ENCODE results near the gene CPSF3. TPM values are rescaled to one million over a fixed set of nuclear protein-coding genes. Genes with fewer than 3 reads are reported as not detected.

The CPSF3 gene
- total and polyA plus RNA-seq, 7 experiments from 2014 or later, result 18.0 to 47.8 (median 22.2) TPM

DNA sequence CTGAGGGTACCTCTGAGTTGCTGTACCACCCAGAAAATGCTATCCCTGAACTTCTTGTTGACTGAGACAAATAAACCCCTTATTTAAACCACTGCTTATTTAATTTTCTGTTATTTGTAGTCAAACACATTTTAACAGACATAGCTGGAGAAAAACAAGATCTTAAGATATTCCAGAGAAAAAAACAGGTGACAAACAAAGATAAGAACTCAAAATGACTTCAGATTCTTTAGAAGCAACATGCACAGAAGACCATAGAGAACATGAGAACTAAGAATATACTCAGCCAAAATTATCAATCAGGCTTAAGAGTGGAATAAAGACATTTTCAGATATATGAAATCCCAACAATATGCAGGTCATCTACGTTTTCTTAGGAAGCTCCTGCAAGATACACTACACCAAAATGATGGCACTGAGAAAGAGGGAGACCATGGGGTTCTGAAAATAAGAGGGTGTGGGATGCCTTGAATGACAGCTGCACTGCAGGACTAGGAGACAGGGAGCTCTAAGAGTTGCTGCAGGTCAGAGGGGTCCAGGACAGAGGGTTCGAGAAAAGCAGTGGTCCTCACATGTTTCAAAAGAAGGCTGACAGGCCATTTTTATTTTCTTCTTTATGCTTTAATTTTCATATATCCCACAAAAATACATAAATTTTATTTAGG lies 93.8 kb downstream of the CPSF3 start:
- DNase-seq (no peak), ATAC-seq (no peak)
- ChIA-PET CTCF (no interaction called here), POLR2A (no interaction called here)
- Histone ChIP-seq H3K4me1 (ENCODE audit: control insufficient read depth in 2 of 2, insufficient read depth in 2 of 2, low read length in 2 of 2) (no peaks in the 10 kb centered on the region), H3K4me3 (ENCODE audit: low read length) (no peak overlapping the region), H3K9me3 (ENCODE audit: control insufficient read depth in 2 of 3, low read length in 3 of 3) (no peaks in the 10 kb centered on the region), H3K27me3 (ENCODE audit: control insufficient read depth in 2 of 2, insufficient read depth in 2 of 2, low read length in 2 of 2) (no peaks in the 10 kb centered on the region), H3K27ac (ENCODE audit: low read depth, low read length) (no peak overlapping the region), H3K36me3 (ENCODE audit: control insufficient read depth in 2 of 3, insufficient read depth in 3 of 3, low read length in 3 of 3) (peaks cover 0 to 60% (median 11%) of the 10 kb centered on the region in 3 experiments)
- H3K27ac Mint-ChIP-seq, result peak overlapping the region in 5 of 9 donors; percentile 10 to 52 (median 28)
- intact Hi-C loops (cut with micrococcal nuclease), result no loop called here
- H3K9me3 Mint-ChIP-seq, result peaks cover 0 to 2% (median 0%) of the 10 kb centered on the region in 11 donors
- H3K4me1 Mint-ChIP-seq, result peaks cover 0 to 4% (median 0%) of the 10 kb centered on the region in 7 donors
- peaks cover 15 to 55% (median 47%) of the 10 kb centered on the region in 5 donors for H3K36me3 Mint-ChIP-seq
- no peak overlapping the region for H3K4me3 Mint-ChIP-seq
- no peaks in the 10 kb centered on the region for H3K27me3 Mint-ChIP-seq

DNA sequence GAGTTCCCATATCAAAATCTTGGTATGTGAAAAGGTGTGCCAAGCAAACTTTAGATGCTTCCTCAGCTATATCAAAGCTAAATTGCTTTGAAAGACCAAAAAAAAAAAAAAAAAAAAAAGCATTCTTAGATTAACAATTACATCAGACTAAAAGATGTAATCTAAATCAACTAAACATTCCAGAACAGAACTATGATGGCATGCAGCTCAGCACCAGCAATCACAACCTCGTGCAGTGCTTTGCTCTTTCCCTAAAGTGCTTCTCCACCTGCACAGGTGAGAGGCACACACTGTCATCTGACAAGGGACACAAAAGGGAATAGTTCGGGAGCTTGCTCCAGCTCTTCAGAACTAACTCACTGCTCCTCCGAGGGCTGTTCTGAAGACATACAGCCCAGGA lies 94.7 kb downstream of the CPSF3 start:
- ATAC-seq, result no peak

DNA sequence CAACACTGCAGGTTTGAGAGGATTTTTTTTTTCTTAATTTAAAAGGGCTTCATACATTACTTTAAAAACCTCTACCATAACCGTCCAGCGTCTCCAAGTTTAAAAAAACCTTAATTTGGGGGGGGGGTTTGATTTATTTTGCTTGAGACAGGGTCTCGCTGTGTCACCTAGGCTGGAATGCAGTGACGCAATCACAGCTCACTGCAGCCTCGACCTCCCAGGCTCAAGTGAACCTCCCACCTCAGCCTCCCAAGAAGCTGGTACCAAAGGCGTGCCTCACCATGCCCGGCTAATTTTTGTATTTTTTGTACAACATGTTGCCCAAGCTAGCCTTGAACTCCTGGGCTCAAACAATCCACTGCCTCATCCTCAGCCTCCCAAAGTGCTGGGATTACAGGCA lies 95.3 kb downstream of the CPSF3 start:
- H3K36me3 Mint-ChIP-seq, result peaks cover 15 to 60% (median 42%) of the 10 kb centered on the region in 5 donors
- H3K27me3 Mint-ChIP-seq, result no peaks in the 10 kb centered on the region
- H3K9me3 ChIP-seq (ENCODE audit: control insufficient read depth in 2 of 3, low read length in 3 of 3), result no peaks in the 10 kb centered on the region
- DNase-seq (no peak), ATAC-seq (no peak)
- ChIA-PET POLR2A (no interaction called here), CTCF (no interaction called here)
- no peak overlapping the region for H3K27ac Mint-ChIP-seq
- no peak overlapping the region for H3K4me3 Mint-ChIP-seq
- no peak overlapping the region for H3K27ac ChIP-seq (ENCODE audit: low read depth, low read length)
- peaks cover 0 to 5% (median 0%) of the 10 kb centered on the region in 7 donors for H3K4me1 Mint-ChIP-seq
- H3K4me1 ChIP-seq (ENCODE audit: control insufficient read depth in 2 of 2, insufficient read depth in 2 of 2, low read length in 2 of 2), result no peaks in the 10 kb centered on the region
- intact Hi-C loops (cut with micrococcal nuclease), result no loop called here
- H3K36me3 ChIP-seq (ENCODE audit: control insufficient read depth in 2 of 3, insufficient read depth in 3 of 3, low read length in 3 of 3), result peaks cover 0 to 53% (median 11%) of the 10 kb centered on the region in 3 experiments
- peaks cover 0 to 2% (median 0%) of the 10 kb centered on the region in 11 donors for H3K9me3 Mint-ChIP-seq
- H3K4me3 ChIP-seq (ENCODE audit: low read length), result no peak overlapping the region
- H3K27me3 ChIP-seq (ENCODE audit: control insufficient read depth in 2 of 2, insufficient read depth in 2 of 2, low read length in 2 of 2), result no peaks in the 10 kb centered on the region

More for the DNA sequence above, 94.7 kb downstream of the CPSF3 start:
- H3K36me3 Mint-ChIP-seq, result peaks cover 15 to 59% (median 46%) of the 10 kb centered on the region in 5 donors
- H3K27ac ChIP-seq (ENCODE audit: low read depth, low read length), result no peak overlapping the region
- no peaks in the 10 kb centered on the region for H3K27me3 Mint-ChIP-seq
- no peak overlapping the region for H3K27ac Mint-ChIP-seq
- no peaks in the 10 kb centered on the region for H3K9me3 ChIP-seq (ENCODE audit: control insufficient read depth in 2 of 3, low read length in 3 of 3)
- POLR2A ChIA-PET, result no interaction called here
- no peaks in the 10 kb centered on the region for H3K27me3 ChIP-seq (ENCODE audit: control insufficient read depth in 2 of 2, insufficient read depth in 2 of 2, low read length in 2 of 2)
- peaks cover 0 to 4% (median 0%) of the 10 kb centered on the region in 7 donors for H3K4me1 Mint-ChIP-seq
- intact Hi-C loops (cut with micrococcal nuclease), result no loop called here
- CTCF ChIA-PET, result no interaction called here
- peaks cover 0 to 58% (median 11%) of the 10 kb centered on the region in 3 experiments for H3K36me3 ChIP-seq (ENCODE audit: control insufficient read depth in 2 of 3, insufficient read depth in 3 of 3, low read length in 3 of 3)
- DNase-seq, result no peak
- H3K4me3 Mint-ChIP-seq, result no peak overlapping the region
- H3K4me1 ChIP-seq (ENCODE audit: control insufficient read depth in 2 of 2, insufficient read depth in 2 of 2, low read length in 2 of 2), result no peaks in the 10 kb centered on the region
- H3K9me3 Mint-ChIP-seq, result peaks cover 0 to 2% (median 0%) of the 10 kb centered on the region in 11 donors
- H3K4me3 ChIP-seq (ENCODE audit: low read length), result no peak overlapping the region

DNA sequence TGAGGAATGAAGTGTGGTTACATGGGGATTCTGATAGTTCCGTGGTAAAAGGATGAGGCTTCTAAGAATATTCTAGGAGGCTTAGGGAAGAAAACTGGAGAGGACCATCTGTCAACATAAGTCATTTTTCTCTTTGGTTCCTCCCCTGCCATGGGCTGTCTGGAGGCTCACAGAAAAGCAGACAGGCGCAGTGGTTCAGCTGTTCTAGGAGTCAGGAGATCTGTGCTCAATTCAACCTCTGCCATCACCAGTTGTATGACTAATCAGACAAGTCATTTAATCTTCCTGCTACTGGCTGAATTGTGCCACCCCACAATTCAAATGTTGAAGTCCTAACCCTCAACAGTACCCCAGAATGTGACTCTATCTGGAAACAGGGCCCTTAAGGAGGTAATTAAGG lies 95.8 kb downstream of the CPSF3 start:
- Histone ChIP-seq H3K27ac (ENCODE audit: low read depth, low read length) (no peak overlapping the region), H3K9me3 (ENCODE audit: control insufficient read depth in 2 of 3, low read length in 3 of 3) (no peaks in the 10 kb centered on the region), H3K4me1 (ENCODE audit: control insufficient read depth in 2 of 2, insufficient read depth in 2 of 2, low read length in 2 of 2) (no peaks in the 10 kb centered on the region), H3K36me3 (ENCODE audit: control insufficient read depth in 2 of 3, insufficient read depth in 3 of 3, low read length in 3 of 3) (peaks cover 0 to 57% (median 11%) of the 10 kb centered on the region in 3 experiments), H3K27me3 (ENCODE audit: control insufficient read depth in 2 of 2, insufficient read depth in 2 of 2, low read length in 2 of 2) (no peaks in the 10 kb centered on the region), H3K4me3 (ENCODE audit: low read length) (no peak overlapping the region)
- Mint-ChIP-seq H3K27ac (no peak overlapping the region), H3K36me3 (peaks cover 15 to 64% (median 42%) of the 10 kb centered on the region in 5 donors), H3K27me3 (no peaks in the 10 kb centered on the region), H3K4me1 (peaks cover 0 to 5% (median 0%) of the 10 kb centered on the region in 7 donors), H3K4me3 (no peak overlapping the region), H3K9me3 (peaks cover 0 to 2% (median 0%) of the 10 kb centered on the region in 11 donors)
- intact Hi-C loops (cut with micrococcal nuclease), result no loop called here
- DNase-seq, result no peak
- ChIA-PET CTCF (no interaction called here), POLR2A (interaction anchor here (0.6 kb wide), 1 partner anchor 17 kb away, joined by 4 read pairs; no protein-coding TSS in a partner anchor)
- ATAC-seq, result no peak

Other genes with a start within 250 kb of the CPSF3 start
- gene ASAP2, start 216.8 kb upstream of the CPSF3 start, total RNA-seq, result 1 to 10 TPM in 1 of 5 experiments, under 1 TPM in 2, not detected in 2; 0.10 to 1.2 (median 0.45) TPM
- not detected for gene ASAP2, start 216.8 kb upstream of the CPSF3 start, polyA plus RNA-seq
- gene ITGB1BP1, start 126 bp upstream of the CPSF3 start, total RNA-seq, result 100 to 1,000 TPM in 1 of 5 experiments, 10 to 100 TPM in 4; 45.1 to 107 (median 54.3) TPM
- 100 to 1,000 TPM; 109 to 123 TPM for gene ITGB1BP1, start 126 bp upstream of the CPSF3 start, polyA plus RNA-seq
- 10 to 100 TPM; 43.9 to 62.7 (median 49.7) TPM for gene IAH1, start 50.9 kb downstream of the CPSF3 start, total RNA-seq
- gene IAH1, start 50.9 kb downstream of the CPSF3 start, polyA plus RNA-seq, result 10 to 100 TPM; 74.4 to 77.5 TPM
- 10 to 100 TPM; 22.9 to 45.2 (median 25.9) TPM for gene ADAM17, start 132.2 kb downstream of the CPSF3 start, total RNA-seq
- gene ADAM17, start 132.2 kb downstream of the CPSF3 start, polyA plus RNA-seq, result 10 to 100 TPM in 1 of 2 donors, 1 to 10 TPM in 1; 9.3 to 11.0 TPM
- 100 to 1,000 TPM in 2 of 5 experiments, 10 to 100 TPM in 3; 67.3 to 189 (median 83.3) TPM for gene YWHAQ, start 207.3 kb downstream of the CPSF3 start, total RNA-seq
- gene YWHAQ, start 207.3 kb downstream of the CPSF3 start, polyA plus RNA-seq, result 100 to 1,000 TPM; 118 to 185 TPM